Fibroblast of the aortic adventitia (primary cell): ENCODE data around the gene USO1. TPM values are rescaled to one million over a fixed set of nuclear protein-coding genes. Genes with fewer than 3 reads are reported as not detected.

Experiments
- DNase-seq: peaks from one replicate; pipeline ENCODE4 v3.0.0-alpha.2; 2010; ENCODE audit warnings: low read depth
- H3K4me3 ChIP-seq: 2 replicates; pipeline ENCODE4 v1.5.1; 2011; ENCODE audit warnings: low read depth, mild to moderate bottlenecking, control low read depth, low read length, moderate library complexity
- CTCF ChIP-seq: IDR thresholded peaks from 2 replicates; pipeline ENCODE4 v1.5.1; 2011; ENCODE audit warnings: mild to moderate bottlenecking, low read length, control low read depth, inconsistent platforms; ENCODE audit not compliant: insufficient read depth
- total RNA-seq: library from RNA; depleted of rRNA; stranded (reverse); fragments of >200 nt; gene quantifications from 2 replicates; pipeline ENCODE4 v1.2.3, GENCODE V29; 2012; ENCODE audit warnings: low replicate concordance

Gene USO1
- total RNA-seq, 1 donor = 124 TPM

GRCh38 chr4:75821216-75821615 is 96.8 kb downstream of the USO1 start:
- DNase-seq = no peak
- no peak for TF ChIP-seq CTCF
- no peak overlapping the region for H3K4me3 ChIP-seq

- DNase-seq = peak; percentile 35
- no peak overlapping the region for H3K4me3 ChIP-seq
- no peak for TF ChIP-seq CTCF
Measured at GRCh38 chr4:75821966-75822365, 97.6 kb downstream of the USO1 start.

- no peak for DNase-seq
- no peak overlapping the region for H3K4me3 ChIP-seq
- no peak for TF ChIP-seq CTCF
Measured at GRCh38 chr4:75822416-75822815, 98.0 kb downstream of the USO1 start.

- TF ChIP-seq CTCF = no peak
- H3K4me3 ChIP-seq = no peak overlapping the region
- no peak for DNase-seq
Measured at GRCh38 chr4:75823812-75824211, 99.4 kb downstream of the USO1 start.

GRCh38 chr4:75830906-75831305 is 106.5 kb downstream of the USO1 start:
- no peak for TF ChIP-seq CTCF
- no peak overlapping the region for H3K4me3 ChIP-seq
- peak; percentile 60 for DNase-seq

- TF ChIP-seq CTCF = no peak
- DNase-seq = no peak
- H3K4me3 ChIP-seq = no peak overlapping the region
Measured at GRCh38 chr4:75831856-75832405, 107.6 kb downstream of the USO1 start.
